HG02970 (cell line): ENCODE results near the gene HDAC4.

Experiments used
- ATAC-seq: cut with Tn5 transposase; IDR thresholded peaks from one replicate; pipeline ENCODE4 v1.9.1; 2021; ENCODE audit warnings: mild to moderate bottlenecking, moderate library complexity, moderate number of reproducible peaks; ENCODE audit not compliant: unreplicated experiment, low FRiP score

HDAC4 gene

DNA sequence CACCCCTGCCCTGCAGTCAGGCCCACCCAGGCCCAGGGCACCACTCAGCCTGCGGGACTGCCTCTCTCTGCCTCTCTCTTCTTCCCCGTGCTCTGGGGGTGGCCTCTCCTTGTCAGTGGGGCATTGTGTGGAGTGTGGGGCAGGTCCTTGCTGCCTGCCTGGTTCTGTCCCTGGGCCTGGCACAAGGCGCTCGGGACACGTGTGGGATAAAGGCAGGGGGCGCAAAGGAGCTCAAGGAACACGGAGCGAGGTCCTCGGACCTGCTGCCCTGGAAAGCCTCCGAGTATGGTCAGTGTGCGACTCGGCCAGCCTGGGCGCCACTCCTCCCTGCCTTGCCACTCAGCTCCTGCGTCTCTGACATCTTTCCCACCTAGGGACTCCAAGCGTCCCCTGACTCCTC lies 262.2 kb downstream of the HDAC4 start:
- no peak for ATAC-seq

DNA sequence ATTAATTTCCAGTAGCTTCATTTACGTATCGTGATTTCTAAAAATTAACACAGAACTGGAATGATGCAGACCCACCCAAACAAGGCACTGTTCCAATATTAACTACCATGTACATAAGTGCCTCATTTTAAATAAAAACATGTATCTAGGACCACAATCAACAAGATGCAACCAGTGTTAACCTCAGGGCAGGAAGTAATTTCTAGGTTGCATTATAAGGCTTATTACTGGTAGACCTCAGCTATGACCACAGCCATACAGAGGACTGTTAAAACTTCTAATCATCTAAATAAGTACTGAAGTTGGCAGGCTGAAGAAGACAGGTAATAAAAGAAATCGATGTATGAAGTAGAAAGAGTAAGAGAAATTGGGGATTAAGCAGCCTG lies 262.9 kb downstream of the HDAC4 start:
- ATAC-seq: no peak

GRCh38 chr2:239137165-239137897 lies 263.5 kb downstream of the HDAC4 start:
- no peak for ATAC-seq

DNA sequence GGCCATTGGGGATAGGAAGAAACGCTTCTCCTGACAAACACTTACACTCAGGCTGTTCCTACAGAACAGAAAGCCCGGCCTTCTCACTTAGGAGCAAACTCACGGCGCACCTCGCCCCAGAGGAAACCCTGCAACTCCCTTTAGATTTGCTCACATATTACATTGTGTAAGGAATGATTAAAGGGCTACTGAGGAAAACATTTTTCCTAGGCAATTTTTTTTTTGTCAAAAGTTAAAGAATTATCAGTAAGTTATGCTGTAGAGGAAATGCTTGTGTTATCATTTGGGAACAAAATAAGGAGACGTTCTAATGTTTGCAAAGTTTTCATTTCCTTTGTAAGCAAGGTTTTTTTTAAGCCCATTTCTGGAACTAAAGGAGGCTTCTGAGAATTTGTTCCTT lies 264.1 kb downstream of the HDAC4 start:
- ATAC-seq: no peak

GRCh38 chr2:239136203-239136602 lies 264.6 kb downstream of the HDAC4 start:
- ATAC-seq: no peak

- ATAC-seq: no peak
Observed at GRCh38 chr2:239135531-239135930, 265.3 kb downstream of the HDAC4 start.

- ATAC-seq: no peak
Observed at GRCh38 chr2:239133945-239134570, 266.8 kb downstream of the HDAC4 start.

- ATAC-seq: no peak
Observed at GRCh38 chr2:239132786-239133185, 268.0 kb downstream of the HDAC4 start.

- ATAC-seq: no peak
Observed at GRCh38 chr2:239132156-239132709, 268.6 kb downstream of the HDAC4 start.

DNA sequence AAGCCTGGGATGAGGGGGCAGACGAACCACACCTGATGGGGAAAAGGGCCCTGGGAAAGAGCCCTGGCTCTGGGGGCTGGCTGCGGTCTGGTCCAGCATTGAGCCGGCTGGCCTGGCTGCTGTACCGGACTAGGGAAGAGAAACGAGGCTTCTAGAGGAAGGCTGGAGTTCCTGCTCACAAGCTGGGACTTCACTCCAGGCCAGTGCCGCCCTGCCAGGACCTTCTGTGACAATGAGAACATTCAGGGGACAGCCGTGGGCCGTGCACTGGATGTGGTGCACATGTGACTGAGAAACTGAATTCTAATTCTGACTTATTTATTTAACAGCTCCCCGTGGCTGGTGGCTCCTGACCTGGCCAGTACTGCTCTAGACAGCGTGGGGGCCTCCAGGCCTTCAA lies 269.3 kb downstream of the HDAC4 start:
- no peak for ATAC-seq

- no peak for ATAC-seq
Observed at GRCh38 chr2:239130786-239131325, 270.0 kb downstream of the HDAC4 start.

DNA sequence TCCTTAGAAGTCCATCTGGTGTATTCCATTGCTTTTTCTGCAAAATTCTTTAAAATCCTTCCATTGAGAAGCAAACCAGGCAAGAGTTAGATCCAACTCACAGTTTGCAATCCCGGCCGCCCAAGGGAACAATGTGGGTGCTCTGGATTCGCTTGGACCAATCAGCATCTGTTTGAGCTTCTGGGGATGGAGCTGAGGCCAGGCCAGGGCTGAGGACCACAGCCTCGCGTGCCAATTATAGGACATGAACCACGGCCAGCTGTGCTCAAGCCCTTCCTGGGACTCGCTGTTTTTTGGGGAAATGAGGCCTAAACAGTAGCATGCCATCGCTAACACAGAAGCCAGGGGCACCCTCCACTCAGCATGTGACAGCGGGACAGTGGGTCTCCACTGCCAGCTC lies 270.8 kb downstream of the HDAC4 start:
- no peak for ATAC-seq

- ATAC-seq: no peak
Observed at GRCh38 chr2:239129147-239129920, 271.5 kb downstream of the HDAC4 start.

GRCh38 chr2:239128706-239129105 lies 272.1 kb downstream of the HDAC4 start:
- no peak for ATAC-seq

- ATAC-seq: no peak
Observed at GRCh38 chr2:239127513-239127912, 273.3 kb downstream of the HDAC4 start.

GRCh38 chr2:239125726-239126675 lies 274.8 kb downstream of the HDAC4 start:
- no peak for ATAC-seq

DNA sequence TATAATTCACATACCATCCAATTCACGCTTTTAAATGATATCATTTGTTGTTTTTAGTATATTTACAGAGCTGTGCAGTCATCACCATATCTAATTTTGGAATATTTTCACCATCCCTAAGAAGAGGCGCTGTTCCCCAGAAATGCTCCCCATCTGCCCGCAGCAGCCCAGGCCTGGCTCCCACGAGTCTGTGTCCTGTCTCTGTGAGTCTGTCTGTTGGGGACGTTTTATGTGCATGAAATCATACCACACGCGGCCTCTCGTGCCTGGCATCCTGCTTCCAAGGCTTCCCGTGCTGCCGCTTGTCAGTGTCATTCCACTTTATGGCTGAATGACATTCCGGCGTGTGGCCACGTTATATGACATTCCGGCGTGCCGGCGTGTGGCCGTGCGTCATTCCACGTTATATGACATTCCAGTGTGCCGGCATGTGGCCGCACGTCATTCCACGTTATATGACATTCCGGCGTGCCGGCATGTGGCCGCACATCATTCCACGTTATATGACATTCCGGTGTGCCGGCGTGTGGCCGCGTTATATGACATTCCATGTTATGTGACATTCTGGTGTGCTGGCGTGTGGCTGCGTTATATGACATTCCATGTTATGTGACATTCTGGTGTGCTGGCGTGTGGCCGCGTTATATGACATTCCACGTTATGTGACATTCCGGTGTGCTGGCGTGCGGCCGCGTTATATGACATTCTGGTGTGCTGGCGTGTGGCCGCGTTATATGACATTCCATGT lies 276.5 kb downstream of the HDAC4 start:
- no peak for ATAC-seq

DNA sequence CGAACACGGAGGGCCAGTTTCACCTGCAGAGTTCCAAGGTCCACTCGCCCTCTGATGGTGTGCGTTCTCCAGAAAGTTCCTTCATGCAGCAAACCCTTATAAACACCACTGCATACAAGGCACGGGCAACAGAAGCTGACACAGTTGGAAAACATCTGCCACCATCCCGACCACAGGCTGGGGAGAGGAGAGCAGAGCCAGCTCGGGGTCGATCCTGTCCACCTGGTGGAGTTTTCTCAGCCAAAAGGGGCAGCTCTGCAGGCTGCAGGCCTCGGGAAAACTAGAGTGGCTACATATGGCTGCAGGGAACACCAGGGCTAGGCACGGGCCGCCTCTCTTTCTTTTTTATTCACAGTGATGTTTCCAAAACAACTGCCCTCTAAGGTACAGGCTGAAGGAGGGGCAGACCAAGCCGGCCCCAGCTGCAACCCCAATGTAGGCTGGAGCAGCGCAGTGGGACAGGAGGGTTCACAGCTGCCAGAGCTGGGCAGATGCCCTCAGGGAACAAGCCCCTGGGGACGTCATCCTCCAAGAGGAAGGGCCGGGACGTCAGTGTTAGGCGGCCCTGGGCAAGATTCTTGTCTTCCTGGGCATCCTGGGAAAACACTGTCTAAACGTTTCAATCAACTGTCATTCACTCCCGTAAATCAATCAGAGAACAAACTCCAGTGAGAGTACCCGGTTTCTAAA lies 278.3 kb downstream of the HDAC4 start:
- no peak for ATAC-seq

GRCh38 chr2:239121600-239122012 lies 279.2 kb downstream of the HDAC4 start:
- no peak for ATAC-seq
